Umbilical cord (tissue), 2 donors: ENCODE measurements around the gene EWSR1. TPM values are rescaled to one million over a fixed set of nuclear protein-coding genes. Genes with fewer than 3 reads are reported as not detected.

Source experiments
- DNase-seq: peaks from one replicate; pipeline ENCODE4 v3.0.0-alpha.2; 2015; ENCODE audit warnings: low spot score
- total RNA-seq: library from RNA; depleted of rRNA; stranded (reverse); fragments of >200 nt; gene quantifications from one replicate; pipeline ENCODE4 v1.2.3, GENCODE V29; 2014; ENCODE audit warnings: low replicate concordance; ENCODE audit not compliant: insufficient read depth

EWSR1 gene
- total RNA-seq, 1 donor from 2014 or later: 125 TPM

GRCh38 chr22:29317827-29318454 is 49.9 kb downstream of the EWSR1 start:
- DNase-seq: no peak

DNA sequence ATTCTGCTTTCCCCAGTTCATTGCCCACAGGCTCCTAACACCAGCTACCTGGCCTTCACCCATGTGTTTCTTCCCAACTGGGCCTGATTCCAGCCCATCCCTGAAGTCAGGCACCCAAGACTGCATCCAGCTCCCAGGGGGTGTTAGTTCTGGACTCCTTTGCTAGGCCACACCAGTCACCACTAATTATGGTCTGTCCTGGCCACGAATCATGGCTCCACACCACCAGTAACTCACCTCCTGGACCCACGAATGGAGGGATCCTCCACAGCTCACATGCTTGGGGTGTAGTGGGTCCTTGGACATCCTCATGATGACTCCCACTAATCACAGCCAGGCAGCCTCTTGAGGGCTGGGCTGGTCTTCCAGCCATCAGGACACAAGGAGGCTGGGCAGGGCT is 51.0 kb downstream of the EWSR1 start:
- no peak for DNase-seq

DNA sequence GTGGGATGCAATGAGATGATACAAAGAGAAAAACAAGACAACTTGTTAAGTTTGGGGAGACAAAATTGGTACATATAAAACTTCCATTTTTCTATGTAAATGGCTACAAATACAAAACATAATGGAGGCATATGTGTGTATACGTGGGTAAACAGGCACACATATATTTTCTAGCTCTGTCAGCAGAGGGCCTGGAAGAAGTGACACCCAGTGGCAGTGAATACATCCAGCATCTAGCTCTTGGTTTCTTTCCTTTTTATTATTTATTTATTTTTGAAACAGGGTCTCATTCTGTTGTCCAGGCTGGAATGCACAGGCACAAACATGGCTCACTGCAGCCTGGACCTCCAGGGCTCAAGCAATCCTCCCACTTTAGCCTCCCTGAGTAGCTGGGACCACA is 52.5 kb downstream of the EWSR1 start:
- DNase-seq: no peak

GRCh38 chr22:29323641-29324040 is 55.6 kb downstream of the EWSR1 start:
- DNase-seq: no peak

DNA sequence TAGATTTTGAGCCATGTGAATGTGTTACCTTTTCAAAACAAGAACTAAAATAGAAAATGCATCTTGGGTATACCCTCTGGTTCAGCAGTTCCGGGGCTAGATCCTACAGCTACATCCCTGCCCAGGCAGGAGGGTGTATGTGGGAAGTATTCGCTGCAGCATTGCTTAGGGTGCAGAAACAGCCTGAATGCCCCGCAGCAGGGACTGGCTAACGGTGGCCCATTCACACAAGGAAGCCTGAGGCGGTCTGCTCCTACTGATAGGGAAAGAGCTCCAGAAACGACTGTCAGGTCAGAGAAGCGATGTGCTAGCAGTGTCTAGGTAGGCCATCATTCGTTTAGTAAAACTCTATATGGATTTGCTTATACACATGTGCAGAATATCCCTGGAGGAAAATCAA is 57.3 kb downstream of the EWSR1 start:
- no peak for DNase-seq

- no peak for DNase-seq
Observed at GRCh38 chr22:29325785-29326315, 57.8 kb downstream of the EWSR1 start.

- no peak for DNase-seq
Observed at GRCh38 chr22:29326481-29326880, 58.4 kb downstream of the EWSR1 start.

GRCh38 chr22:29327089-29327764 is 59.2 kb downstream of the EWSR1 start:
- no peak for DNase-seq

GRCh38 chr22:29328055-29328454 is 60.0 kb downstream of the EWSR1 start:
- DNase-seq: no peak

- DNase-seq: no peak
Observed at GRCh38 chr22:29328566-29329500, 60.8 kb downstream of the EWSR1 start.

- DNase-seq: no peak
Observed at GRCh38 chr22:29329581-29329980, 61.5 kb downstream of the EWSR1 start.

GRCh38 chr22:29330291-29330690 is 62.2 kb downstream of the EWSR1 start:
- no peak for DNase-seq

DNA sequence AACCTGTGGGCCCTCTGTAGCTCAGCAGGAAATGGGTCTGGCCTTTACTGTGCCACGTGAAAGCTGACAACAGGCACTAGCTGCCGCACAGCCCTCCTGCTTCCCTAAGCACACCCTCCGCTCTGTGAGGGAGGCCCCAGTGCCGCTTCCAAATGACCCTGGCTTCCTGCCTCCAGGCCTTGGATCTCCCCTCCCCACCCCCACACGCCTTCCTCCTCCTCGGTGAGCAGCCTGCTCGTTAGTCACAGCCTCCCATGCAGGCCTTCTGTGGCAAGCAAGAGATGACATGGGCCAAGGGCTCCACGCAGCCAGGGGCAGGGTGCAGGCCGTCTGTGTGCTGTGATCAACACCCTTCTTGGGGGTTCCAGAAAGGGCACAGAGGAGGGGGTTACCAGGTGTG is 62.7 kb downstream of the EWSR1 start:
- DNase-seq: peak; percentile 79

DNA sequence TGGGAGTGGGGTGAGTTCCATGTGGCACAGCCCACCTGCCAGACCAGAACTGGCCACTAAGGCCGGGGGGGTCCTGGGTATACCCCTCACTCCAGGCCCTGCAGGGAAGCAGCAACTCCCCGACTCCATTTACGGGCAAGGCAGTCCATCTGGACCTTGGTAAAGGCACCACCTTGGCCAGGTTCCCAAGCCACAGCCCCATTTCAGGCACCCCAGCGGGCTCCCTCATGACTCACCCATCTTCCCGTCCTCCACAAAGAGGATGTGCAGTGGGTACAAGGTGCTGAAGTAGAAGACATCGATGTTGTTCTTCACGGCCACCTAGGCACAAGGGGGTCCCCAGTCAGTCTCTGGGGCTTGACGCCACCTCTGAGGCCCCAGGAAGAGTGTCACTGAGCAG is 63.1 kb downstream of the EWSR1 start:
- DNase-seq: no peak

GRCh38 chr22:29331658-29332300 is 63.7 kb downstream of the EWSR1 start:
- no peak for DNase-seq

GRCh38 chr22:29332886-29333496 is 64.9 kb downstream of the EWSR1 start:
- no peak for DNase-seq

DNA sequence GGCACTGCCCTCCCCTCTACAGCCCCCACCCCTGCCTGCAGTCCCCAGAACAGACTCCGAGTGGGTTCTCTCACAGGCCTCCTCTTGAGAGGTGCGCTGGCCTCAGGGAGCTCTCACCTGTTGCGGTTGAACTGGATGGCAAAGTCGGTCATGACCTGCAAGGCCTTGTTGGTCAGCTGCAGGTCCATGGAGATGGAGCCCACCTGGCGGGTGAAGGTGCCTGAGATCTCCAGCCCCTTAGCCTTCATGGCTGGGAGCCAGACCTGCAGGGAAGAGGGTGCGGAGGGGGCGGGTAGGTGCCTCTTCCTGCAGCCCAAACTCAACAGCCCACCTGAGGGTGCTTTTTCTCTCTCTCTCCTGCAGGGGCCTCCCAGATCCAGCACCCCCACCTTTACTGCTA is 66.1 kb downstream of the EWSR1 start:
- DNase-seq: no peak

- no peak for DNase-seq
Observed at GRCh38 chr22:29334696-29335344, 66.8 kb downstream of the EWSR1 start.

- DNase-seq: no peak
Observed at GRCh38 chr22:29335656-29336055, 67.6 kb downstream of the EWSR1 start.

GRCh38 chr22:29336751-29337490 is 68.9 kb downstream of the EWSR1 start:
- DNase-seq: no peak
